NCI-H2029 treated with DMSO at 0.1 percent for 48 hours (cell line): ENCODE results near the gene XYLT1.

ENCODE experiments used
- DNase-seq: peaks from one replicate; lab custom pipeline; 2025; lab: John Stamatoyannopoulos, UW

XYLT1 gene

DNA sequence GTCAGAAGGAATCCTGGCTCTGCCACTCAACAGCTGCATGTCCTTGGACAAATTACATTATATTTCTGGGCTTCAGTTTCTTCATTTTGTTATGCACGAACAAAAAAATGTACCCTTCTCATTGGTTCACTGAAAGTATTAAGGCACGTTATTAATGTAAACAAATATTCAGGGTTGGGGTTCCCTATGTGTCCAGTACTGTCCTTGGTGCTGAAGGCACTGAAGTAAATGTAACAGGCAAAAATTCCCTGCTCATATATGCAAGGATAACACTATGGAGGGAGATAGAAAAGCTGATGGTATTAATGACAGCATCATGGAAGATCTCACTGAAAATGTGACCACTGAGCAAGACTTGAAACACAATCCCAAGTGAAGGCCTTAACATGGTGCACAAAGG, 386.6 kb downstream of the XYLT1 start:
- DNase-seq: no peak

DNA sequence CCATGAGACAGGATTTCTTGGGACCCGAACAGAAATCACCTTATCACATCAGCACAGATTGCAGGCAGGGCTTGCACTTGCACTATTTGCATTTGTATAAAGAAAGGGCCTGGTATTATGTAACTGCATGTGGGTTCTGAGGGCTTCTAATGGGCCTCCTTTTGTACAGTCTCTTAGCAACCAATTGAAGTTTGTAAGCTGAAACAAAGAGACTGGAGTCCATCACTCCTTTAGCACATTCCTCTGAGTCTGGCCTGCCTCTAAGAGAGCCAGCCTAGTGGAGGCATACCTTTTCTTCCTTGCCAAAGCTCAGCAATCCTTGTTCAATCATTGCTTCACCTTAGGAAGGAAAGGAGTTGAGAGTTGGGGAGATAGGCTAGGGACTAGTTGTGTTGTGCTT, 387.1 kb downstream of the XYLT1 start:
- peak; percentile 50 for DNase-seq

DNA sequence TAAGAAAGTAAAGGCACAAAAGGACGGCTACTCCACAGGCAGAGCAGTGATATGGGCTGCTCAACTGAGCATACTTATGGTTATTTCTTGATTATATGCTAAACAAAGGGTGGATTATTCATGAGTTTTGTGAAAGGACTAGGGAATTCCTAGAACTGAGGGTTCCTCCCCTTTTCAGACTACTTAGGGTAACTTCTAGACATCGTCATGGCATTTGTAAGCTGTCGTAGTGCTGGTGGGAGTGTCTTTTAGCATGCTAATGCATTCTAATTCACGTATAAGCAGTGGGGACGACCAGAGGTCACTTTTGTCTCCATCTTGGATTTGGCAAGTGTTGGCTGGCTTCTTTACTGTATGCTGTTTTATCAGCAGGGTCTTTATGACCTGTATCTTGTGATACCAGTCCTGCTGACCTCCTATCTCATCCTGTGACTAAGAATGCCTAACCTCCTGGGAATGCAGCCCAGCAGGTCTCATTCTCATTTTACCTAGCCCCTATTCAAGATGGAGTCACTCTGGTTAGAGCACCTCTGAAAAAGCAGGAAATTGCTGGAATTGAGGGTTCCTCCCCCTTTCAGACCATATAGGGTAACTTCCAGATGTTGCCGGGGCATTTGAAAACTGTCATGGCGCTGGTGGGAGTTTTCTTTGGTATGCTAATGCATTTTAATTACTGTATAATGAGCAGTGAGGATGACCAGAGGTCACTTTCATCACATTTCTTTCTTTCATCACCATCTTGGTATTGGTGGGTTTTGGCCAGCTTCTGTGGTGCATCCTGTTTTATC, 388.5 kb downstream of the XYLT1 start:
- no peak for DNase-seq

DNA sequence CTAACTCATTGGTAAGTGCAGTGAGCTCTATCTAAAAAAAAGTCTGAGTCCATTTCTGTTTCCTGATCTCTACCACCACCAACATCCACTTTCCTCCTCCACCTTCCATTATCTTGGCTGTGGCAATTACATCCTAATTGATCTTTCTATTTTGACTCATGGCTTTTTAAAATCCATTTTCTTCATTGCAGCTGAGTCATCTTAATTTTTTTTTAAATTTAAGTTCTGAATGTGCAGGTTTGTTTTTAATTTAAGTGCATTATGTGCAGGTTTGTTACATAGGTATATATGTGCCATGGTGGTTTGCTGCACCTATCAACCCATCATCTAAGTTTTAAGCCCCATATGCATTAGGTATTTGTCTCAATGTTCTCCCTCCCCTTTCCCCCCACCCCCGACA, 390.7 kb downstream of the XYLT1 start:
- no peak for DNase-seq

DNA sequence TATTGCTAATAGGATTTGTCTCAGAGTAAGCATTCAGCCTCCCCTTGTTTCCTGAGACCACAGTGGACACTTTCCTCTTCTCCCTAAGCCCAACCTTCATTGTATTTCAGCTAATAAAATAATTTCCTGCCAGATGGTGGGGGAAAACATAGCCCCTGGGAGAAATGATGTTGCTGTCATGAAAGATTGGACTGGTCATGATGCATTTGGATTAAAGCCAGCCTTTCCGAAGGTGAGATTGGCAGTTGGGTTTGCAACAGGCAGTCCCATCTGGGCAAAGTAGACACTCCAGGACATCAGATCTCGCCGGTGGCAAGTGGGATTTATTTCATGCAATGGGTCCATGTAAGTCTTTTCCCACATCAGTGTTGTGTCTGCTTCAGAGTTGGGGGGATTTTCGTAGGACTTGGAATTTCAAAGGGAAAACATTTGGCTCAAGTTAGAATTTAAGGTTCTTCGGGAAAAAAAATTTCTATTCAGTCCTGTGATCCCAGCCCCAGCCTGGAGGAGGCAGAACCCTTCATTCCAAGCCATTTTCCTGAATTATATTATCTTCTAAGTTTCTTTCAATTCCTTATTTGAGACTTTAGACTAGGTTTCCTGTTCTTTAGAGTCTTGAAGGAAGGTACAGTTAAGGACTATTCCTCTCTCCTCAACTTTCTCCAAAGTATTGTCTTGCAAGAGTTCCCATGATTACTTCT, 391.7 kb downstream of the XYLT1 start:
- no peak for DNase-seq

DNA sequence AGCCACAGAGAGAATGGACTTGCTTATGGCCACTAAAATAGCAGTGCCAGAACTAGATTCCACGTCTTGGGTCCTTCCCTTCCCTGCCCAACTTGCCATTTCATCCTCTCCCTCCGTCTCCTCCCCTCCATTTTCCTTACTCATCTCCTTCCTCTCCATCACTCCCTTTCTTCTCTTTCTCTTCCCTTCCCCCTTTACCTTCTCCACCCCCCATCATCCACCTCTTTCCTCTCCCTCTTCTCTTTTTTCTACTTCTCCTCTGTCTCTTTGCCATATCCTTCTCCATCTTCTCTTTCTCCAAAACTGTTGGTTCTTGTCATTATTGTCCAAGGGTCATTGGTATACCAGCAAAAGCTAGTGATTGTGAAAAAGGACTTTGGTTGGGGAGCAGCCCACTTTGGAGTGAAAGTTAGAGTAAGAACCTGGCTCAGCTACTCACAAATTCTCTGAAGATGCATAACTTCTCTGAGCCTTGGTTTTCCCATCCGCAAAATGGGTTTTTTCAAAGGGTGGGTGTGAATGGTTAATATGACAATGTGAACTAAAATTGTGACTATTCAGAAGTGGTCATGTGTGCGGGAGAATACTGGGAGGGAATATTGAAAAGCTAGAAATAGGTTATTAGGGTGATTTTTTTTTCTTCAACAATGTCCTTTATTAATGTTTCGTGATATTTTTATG, 393.8 kb downstream of the XYLT1 start:
- DNase-seq: no peak

DNA sequence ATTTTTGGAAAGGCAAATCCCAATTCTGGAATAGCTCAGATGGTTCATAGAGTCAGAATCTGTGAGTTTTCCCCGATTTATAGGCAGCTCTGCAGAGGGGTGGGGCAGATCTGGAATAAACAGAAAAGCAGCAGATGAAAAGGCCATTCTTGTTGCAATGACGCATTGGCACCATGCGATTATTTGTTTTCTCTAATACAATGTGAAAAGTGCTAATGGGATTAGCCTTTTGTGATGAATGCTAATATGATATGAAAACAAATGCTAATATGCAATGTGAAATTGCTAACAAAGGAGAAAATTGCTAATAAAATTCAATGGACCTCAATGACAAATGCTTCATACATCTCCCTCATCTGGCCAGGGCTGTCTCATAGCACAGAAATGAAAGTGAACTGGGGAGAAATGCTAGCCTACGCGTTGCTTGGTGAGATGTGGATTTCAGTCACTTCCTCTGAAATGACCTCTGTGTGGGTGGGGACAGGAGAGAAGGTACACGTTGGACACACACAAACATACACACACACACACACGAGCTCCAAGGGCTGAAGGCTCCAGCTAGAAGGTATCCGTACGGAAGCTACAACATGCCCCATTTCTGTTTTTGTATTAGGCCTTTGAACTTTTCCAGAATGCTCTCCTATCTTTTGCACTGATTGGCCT, 394.5 kb downstream of the XYLT1 start:
- no peak for DNase-seq

DNA sequence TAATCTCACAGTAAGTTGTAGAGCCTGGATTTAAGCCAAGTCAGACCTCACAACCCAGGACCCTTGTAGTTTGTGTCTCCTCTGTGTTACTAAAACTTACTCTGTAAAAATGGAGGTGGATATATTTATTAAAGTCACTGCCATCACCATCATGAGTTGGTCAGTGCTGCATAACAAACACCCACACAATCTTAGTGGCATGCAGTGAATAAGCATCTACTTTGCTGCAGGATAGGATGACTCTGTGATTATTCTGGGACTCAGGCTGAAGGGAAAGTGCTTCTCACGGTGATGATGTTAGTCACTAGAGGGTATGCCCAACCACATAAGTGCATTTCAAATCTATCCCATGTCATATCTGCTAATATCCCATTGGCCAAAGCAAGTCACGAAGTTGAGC, 398.7 kb downstream of the XYLT1 start:
- no peak for DNase-seq

DNA sequence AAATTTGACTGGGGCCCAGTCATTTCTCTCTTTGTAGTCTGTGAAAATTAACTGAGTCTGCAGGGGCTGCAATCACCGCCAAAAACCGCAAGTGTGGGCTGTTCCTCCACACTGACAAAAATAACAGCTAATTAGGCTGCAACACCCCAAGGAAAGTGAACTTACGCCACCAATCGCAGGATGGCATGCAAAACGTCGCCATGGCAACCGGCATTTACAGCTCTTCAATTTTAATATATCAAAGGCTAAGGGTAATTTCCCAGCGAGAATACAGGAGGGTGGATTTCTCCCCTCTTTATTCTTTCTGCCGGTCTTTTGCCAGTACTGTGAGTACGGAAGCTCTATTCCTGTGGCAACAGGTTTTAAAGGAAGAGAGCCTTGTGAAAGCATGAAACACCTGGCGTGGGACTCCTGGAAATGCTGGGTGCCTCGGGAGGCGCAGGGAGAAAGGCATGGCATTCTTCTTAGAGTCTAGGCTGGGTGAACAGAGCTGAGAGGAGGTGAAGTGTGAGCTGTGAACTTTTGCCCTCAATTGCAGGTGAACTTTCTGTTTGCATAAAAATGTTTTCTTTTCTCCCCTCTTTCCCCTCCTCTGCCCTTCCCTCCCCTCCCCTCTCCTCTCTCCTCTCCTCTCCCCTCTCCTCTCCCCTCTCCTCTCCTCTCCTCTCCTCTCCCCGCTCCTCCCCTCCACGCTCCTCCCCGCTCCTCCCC, 399.7 kb downstream of the XYLT1 start:
- peak; percentile 25 for DNase-seq

DNA sequence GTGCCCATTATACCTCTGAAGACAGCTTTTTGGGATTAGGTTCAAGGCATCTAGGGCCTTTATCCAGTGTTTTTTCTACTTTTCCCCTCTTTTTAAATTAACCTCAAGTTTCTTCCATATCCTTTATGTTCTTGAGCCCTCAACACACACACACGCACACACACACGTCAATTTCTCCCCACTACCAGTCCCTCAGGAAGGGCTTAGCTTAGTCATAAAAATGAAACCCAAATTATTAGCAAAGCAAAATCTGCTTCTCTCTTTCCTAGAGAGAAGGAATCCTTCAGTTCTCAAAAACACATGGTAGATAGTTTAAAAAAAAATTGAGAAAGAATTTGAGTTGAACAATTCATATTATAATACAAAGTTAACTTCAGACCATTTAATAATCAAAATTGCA, 401.1 kb downstream of the XYLT1 start:
- no peak for DNase-seq

DNA sequence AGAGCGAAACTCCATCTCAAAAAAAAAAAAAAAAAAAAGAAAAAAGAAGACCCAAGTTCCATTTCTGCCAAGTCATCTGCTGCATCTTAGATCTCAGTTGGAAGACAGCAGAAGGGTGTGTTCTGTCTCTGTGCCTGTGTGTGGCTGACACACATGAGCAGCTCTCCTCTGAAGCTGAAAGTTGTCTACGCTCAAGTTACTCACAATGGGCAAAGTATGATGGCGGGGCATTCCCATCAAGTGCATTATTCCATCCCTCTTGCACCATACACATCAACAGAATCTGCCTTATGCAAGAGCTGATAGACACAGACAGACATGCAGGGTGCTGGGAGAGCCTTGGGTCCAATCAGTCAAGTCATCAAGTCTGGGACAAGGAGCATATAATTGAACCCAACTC, 402.2 kb downstream of the XYLT1 start:
- DNase-seq: no peak

DNA sequence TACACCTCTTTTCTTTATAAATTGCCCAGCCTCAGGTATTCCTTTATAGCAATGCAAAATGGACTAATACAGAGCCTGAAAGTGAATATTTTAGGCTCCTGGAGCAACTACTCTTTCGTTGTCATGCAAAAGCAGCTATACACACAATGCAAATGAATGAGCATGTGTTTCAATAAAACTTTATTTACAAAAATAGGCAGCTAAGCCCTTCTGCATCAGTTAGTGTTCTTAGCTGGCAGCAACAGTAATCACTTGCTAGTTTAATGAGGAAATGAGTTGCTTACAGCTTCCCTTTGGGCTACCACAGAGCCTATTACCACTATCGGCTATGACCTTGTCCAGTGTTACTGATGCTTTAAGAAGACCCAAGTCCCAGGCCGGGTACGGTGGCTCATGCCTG, 402.9 kb downstream of the XYLT1 start:
- DNase-seq: no peak

DNA sequence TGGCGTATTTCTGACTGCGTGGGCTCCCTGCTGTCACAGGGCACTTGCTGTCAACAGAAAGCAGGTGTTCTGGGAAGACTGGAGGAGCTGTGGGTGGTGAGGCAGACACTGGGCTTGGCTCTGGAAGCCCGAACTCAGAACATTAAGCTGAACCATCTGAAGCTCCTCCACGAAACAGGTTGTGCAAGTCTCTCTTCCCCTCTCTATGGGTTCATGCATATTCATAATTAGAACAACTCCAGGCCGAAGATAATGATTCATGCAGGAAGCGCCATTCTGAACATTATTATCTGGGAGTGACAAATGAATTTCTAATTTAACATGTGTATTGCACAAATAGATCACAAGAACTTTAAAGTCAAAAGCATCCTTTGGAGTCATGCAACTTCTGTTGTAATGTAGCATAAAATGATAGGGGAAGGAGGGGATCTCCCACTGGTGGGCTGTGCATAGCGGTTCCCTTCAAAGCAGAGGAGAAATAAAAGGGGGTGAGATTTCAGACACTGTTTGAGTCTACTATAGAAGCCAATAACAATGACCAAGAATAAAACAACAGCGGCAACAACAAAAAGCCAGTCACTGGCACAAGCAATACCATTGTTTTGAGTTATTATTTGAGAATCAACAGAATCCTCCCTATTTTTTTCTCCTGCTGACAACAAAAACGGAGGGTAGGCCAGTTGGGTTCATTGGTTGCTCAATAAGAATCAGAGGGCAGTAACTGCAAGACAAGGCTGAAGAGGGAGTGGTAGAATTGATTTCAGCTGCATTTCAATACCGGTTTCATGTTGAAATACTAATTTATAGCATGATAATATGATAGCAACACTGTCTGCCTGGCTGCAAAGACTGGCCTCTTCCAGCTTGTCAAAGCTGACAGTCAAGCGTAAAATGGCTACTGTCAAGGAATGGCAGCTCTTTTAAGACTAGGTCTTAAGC, 407.3 kb downstream of the XYLT1 start:
- peak; percentile 79 for DNase-seq

DNA sequence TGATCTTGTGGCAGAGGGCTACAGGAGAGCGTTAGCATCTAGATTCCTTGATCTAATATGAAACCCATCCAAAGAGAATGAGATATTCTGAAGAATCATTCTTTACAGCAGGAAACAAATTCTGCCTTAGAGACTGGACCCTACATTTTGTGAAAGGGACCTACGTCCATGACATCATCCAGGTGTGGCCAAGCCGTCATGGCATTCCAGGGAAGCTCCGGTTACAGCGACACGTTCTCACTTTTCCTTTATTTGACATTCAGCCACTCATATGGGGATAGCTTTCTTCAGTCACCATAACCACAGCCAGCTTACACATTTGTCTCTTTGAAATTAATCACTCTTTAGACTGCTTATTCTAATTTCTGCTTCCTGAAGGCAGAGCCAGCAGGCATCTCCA, 408.1 kb downstream of the XYLT1 start:
- peak; percentile 79 for DNase-seq

DNA sequence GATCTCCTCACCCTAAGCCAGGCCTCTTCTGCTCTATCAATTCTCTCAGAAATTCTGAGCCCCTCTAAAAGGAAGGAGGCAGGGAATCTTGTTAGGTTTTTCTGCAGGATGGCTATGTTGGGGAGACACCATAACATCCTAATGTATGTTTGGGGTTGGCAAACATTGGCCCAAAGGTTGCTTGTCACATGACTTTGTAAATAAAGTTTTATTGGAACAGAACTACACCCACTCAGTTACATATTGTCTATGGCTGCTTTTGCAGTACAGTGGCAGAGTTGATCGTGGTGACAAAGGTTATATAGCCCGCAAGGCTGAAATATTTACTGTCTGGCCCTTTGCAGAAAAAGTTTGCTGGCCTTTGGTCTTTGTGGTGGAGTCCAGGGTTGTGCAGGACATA, 409.4 kb downstream of the XYLT1 start:
- no peak for DNase-seq

DNA sequence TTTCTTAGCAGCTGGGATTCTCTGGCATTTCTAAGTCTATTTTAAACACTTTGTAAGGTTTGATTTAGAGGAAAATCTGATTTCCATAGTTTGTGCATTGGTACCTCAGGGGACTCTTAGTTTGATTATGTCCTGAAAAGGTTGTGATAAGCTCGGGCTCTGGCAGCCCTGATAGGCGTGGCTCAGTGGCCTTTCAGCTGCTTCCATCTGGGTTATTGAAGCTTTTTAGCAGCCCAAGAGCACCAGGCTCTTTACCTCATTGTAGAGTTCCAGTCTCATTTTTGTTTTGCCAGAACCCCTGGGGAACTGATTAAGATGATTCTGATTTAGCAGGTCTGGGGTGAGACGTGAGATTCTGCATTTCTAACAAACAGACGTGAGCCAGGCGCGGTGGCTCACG, 412.3 kb downstream of the XYLT1 start:
- no peak for DNase-seq

DNA sequence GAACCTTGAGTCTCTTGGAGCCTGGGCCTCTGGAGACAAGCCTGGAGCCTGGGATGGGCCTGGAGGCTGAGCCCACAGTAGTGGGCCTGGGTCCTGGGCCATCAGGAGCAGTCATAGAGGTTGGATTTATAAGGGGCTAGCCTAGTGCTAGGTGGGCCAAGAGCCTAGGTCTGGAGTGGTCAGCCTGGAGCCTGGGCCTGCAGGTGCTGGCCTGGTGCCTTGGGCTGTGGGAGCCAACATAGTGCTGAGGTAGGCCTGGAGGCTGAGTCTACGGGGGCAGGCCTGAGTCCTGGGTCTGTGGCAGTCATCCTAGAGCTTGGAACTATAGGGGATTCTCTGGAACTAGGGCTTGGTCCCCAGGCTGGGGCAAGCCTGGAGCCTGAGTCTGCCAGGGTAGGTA, 414.1 kb downstream of the XYLT1 start:
- no peak for DNase-seq

DNA sequence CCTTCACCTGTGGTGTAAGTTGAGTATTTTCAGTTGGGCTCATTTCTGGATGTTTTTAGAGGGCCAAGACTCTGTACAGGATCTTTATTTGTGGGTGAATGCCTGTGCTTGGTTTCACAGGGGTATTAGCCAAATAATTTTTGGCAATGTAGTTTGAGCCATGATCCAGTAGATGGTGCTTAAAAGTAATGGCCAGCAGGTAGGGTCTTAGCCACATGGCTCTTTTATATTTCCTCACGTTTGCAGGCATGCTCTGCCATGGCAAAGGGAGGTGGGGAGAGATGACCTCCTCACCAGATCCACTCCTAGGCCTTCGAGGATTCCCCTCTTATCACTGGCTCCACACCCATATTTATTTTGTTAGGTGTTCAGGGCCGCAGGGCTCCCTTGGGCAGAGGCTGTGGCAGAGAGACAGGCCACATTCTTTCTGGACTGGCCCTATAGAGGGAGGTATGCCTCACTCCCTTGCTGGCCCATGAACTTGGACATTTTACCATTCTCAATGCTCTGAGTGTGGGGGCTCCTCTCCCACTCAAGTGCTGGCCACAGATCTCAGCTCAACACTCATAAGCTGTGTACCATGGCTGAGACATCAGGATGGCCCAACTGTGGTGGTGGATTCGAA, 417.1 kb downstream of the XYLT1 start:
- no peak for DNase-seq
